GM12878 (cell line): ENCODE measurements around the gene SKAP1. TPM values are rescaled to one million over a fixed set of nuclear protein-coding genes. Genes with fewer than 3 reads are reported as not detected.
A peak's percentile ranks its signal among the peaks of the same experiment; 100 is the strongest.

Source experiments
- ATAC-seq: fragments of 200-7000 bp; cut with Tn5 transposase; 3 replicates; pipeline ENCODE4 v1.9.1; 2020; ENCODE audit warnings: mild to moderate bottlenecking, moderate library complexity
- BruUV-seq: library from RNA; stranded (reverse); fragments of 400-500 nt; replicated peaks from 2 replicates; lab custom pipeline; 2021; lab: Mats Ljungman, UMichigan
- CTCF ChIA-PET: fragments of 300-600 bp; sonication (Branson Sonifier 250); formaldehyde crosslinking; extraction: SDS; loops from one replicate; lab custom pipeline; 2021; ENCODE audit warnings: inconsistent platforms; lab: Yijun Ruan, JAX
- POLR2A ChIA-PET: fragments of 350-600 bp; formaldehyde crosslinking; extraction: SDS; loops from one replicate; lab custom pipeline; 2021; ENCODE audit warnings: inconsistent platforms; lab: Charles Lee
- RAD21 ChIA-PET: fragments of 300-600 bp; sonication (Branson Sonifier 250); formaldehyde crosslinking; loops from one replicate; lab custom pipeline; 2023; ENCODE audit warnings: antibody characterized with exemption; ENCODE audit not compliant: unreplicated experiment; lab: Charles Lee
- SMC1A ChIA-PET: fragments of 300-600 bp; sonication (Branson Sonifier 250); formaldehyde crosslinking; loops from one replicate; lab custom pipeline; 2023; ENCODE audit not compliant: unreplicated experiment, uncharacterized antibody; lab: Charles Lee
- DNase-seq: peaks from one replicate; pipeline ENCODE4 v3.0.0-alpha.2; 2011; ENCODE audit warnings: low read depth, low spot score
- FAIRE-seq: peaks from 3 replicates; lab custom pipeline; 2011; peaks lifted over from hg19 to GRCh38; lab: Jason Lieb, UNC
- H2AFZ ChIP-seq: 2 replicates; pipeline ENCODE4 v1.6.0; 2011; ENCODE audit warnings: low read depth, low read length, control low read depth; ENCODE audit not compliant: control insufficient read depth
- H3K27ac ChIP-seq: 2 replicates; pipeline ENCODE4 v1.5.1; 2011; ENCODE audit warnings: control low read depth; ENCODE audit not compliant: control insufficient read depth, insufficient read depth
- H3K27me3 ChIP-seq, 2 experiments: replicated peaks in 1 of 2; 2 replicates each; pipeline versions ENCODE4 v1.6.0 to v1.6.1; 2011; ENCODE audit warnings: low read length in 1 of 2; ENCODE audit not compliant: control insufficient read depth in 2 of 2, insufficient read depth in 2 of 2
- H3K36me3 ChIP-seq, 2 experiments: 2 replicates each; pipeline ENCODE4 v1.5.1; 2011; ENCODE audit warnings: low read length in 1 of 2; ENCODE audit not compliant: control insufficient read depth in 2 of 2, insufficient read depth in 2 of 2
- H3K4me1 ChIP-seq: 2 replicates; pipeline ENCODE4 v1.6.1; 2011; ENCODE audit warnings: mild to moderate bottlenecking, low read length, moderate library complexity, mixed read lengths; ENCODE audit not compliant: control insufficient read depth, insufficient read depth
- H3K4me2 ChIP-seq: 2 replicates; pipeline ENCODE4 v1.6.0; 2011; ENCODE audit warnings: control low read depth; ENCODE audit not compliant: control insufficient read depth, insufficient read depth
- H3K4me3 ChIP-seq: fragments of 200-600 bp; sonication (generic); 2 replicates; pipeline ENCODE4 v1.5.1; 2016
- H3K79me2 ChIP-seq: 2 replicates; pipeline ENCODE4 v1.6.0; 2011; ENCODE audit warnings: low read length; ENCODE audit not compliant: control insufficient read depth, insufficient read depth
- H3K9ac ChIP-seq: 2 replicates; pipeline ENCODE4 v1.8.0; 2011; ENCODE audit warnings: low read length, control low read depth, mixed read lengths; ENCODE audit not compliant: control insufficient read depth, insufficient read depth
- H3K9me3 ChIP-seq: replicated peaks from 3 replicates; pipeline ENCODE4 v1.5.1; 2011; ENCODE audit warnings: mild to moderate bottlenecking, low read length; ENCODE audit not compliant: control insufficient read depth, insufficient read depth
- H4K20me1 ChIP-seq: 2 replicates; pipeline ENCODE4 v1.6.0; 2011; ENCODE audit not compliant: control insufficient read depth, insufficient read depth
- CEBPB ChIP-seq, 2 experiments: fragments of 150-350 bp in 1 of 2; IDR thresholded peaks; 2 replicates each; pipeline ENCODE4 v1.6.1; 2012 to 2014; ENCODE audit warnings: low read depth in 2 of 2, low read length in 2 of 2, borderline replicate concordance in 1 of 2, inconsistent platforms in 1 of 2
- CHD1 ChIP-seq: IDR thresholded peaks from 2 replicates; pipeline ENCODE4 v1.6.1; 2012; ENCODE audit warnings: low read depth, low read length, improper control_type of control experiment
- DPF2 ChIP-seq: fragments of 450-650 bp; IDR thresholded peaks from 2 replicates; pipeline ENCODE4 v1.6.1; 2017; ENCODE audit warnings: mild to moderate bottlenecking
- GABPA ChIP-seq: IDR thresholded peaks from 2 replicates; pipeline ENCODE4 v1.6.1; 2014; ENCODE audit warnings: antibody characterized with exemption, low read depth, mild to moderate bottlenecking, inconsistent platforms
- HCFC1 ChIP-seq: fragments of 150-350 bp; IDR thresholded peaks from 2 replicates; pipeline ENCODE4 v1.6.1; 2014; ENCODE audit warnings: low read length
- IRF4 ChIP-seq: IDR thresholded peaks from 2 replicates; pipeline ENCODE4 v1.6.1; 2011; ENCODE audit warnings: low read depth, low read length
- KAT2A ChIP-seq: conservative IDR thresholded peaks from 2 replicates; pipeline ENCODE4 v1.6.1; 2011; ENCODE audit warnings: low read depth, low read length; ENCODE audit not compliant: control insufficient read depth
- MEF2A ChIP-seq: IDR thresholded peaks from 2 replicates; pipeline ENCODE4 v1.6.1; 2011; ENCODE audit warnings: low read depth, mild to moderate bottlenecking, low read length, moderate library complexity; ENCODE audit not compliant: insufficient read depth
- NBN ChIP-seq: fragments of 450-650 bp; IDR thresholded peaks from 2 replicates; pipeline ENCODE4 v1.6.1; 2016
- NRF1 ChIP-seq: conservative IDR thresholded peaks from 2 replicates; pipeline ENCODE4 v1.6.1; 2011; ENCODE audit warnings: mild to moderate bottlenecking, low read depth, low read length, improper control_type of control experiment
- TARDBP ChIP-seq: IDR thresholded peaks from 2 replicates; pipeline ENCODE4 v1.6.1; 2016; ENCODE audit warnings: borderline replicate concordance
- TCF7 ChIP-seq: IDR thresholded peaks from 2 replicates; pipeline ENCODE4 v1.6.1; 2014; ENCODE audit warnings: antibody characterized with exemption, borderline replicate concordance
- ZNF274 ChIP-seq: IDR thresholded peaks from one replicate; pipeline ENCODE4 v1.8.0; 2011; ENCODE audit not compliant: insufficient read length, insufficient read depth
- WGBS: methylation state at CpG from one replicate; pipeline ENCODE4 v1.1.6; 2016; ENCODE audit warnings: low lambda C conversion rate; ENCODE audit not compliant: insufficient replicate concordance, insufficient coverage; ENCODE audit errors: missing lambda C conversion rate; 5-methylcytosine and 5-hydroxymethylcytosine counted together
- in situ Hi-C: fragments of 300-500 bp; cut with MboI; formaldehyde crosslinking; loops from 9 replicates; pipeline ENCODE4 v1.14.3; 2018; ENCODE audit warnings: mixed read lengths
- intact Hi-C: fragments of 100-400 bp; cut with micrococcal nuclease; formaldehyde crosslinking; loops from one replicate; pipeline ENCODE4 v1.14.2; 2022; ENCODE audit not compliant: unreplicated experiment
- polyA plus RNA-seq, 11 experiments: library from polyadenylated mRNA; depleted of rRNA in 4 of 11; unstranded in 6 of 11; stranded (reverse) in 5 of 11; fragments of >200 nt; fragmentation: Nextera tagmentation in 4 of 11; fragmentation: Illumina TruSeq in 1 of 11; extraction: Ambion mirVana in 4 of 11; extraction: Trizol in 1 of 11; gene quantifications; 1 replicate in 1 of 11; 2 replicates in 10 of 11; pipeline versions ENCODE4 v1.2.1 to v1.2.3, GENCODE V29; 2011 to 2016; ENCODE audit warnings: inconsistent platforms in 2 of 11, missing spikeins in 2 of 11, low read depth in 1 of 11
- total RNA-seq, 4 experiments: library from RNA; depleted of rRNA in 3 of 4; stranded (reverse); fragments of >200 nt in 3 of 4; fragmentation: Illumina TruSeq in 1 of 4; extraction: Trizol in 1 of 4; gene quantifications; 2 replicates each; pipeline versions ENCODE4 v1.2.1 to v1.2.3, GENCODE V29; 2013 to 2021
- TF ChIP-seq, protein P1 (sequence below): IDR thresholded peaks from 2 replicates; pipeline ENCODE4 v1.6.1; 2011; ENCODE audit warnings: mild to moderate bottlenecking, low read depth, low read length, moderate library complexity; ENCODE audit not compliant: insufficient replicate concordance
- TF ChIP-seq, protein P2 (sequence below): fragments of 450-650 bp; formaldehyde crosslinking; IDR thresholded peaks from 2 replicates; pipeline ENCODE4 v1.4.0; 2020; ENCODE audit warnings: mild to moderate bottlenecking, moderate library complexity

The SKAP1 gene
- total and polyA plus RNA-seq, 10 of the 15 experiments (the other 5 are each of a cell fraction or from before 2014, with no cell fraction given), result 17.1 to 97.6 (median 35.9) TPM

DNA sequence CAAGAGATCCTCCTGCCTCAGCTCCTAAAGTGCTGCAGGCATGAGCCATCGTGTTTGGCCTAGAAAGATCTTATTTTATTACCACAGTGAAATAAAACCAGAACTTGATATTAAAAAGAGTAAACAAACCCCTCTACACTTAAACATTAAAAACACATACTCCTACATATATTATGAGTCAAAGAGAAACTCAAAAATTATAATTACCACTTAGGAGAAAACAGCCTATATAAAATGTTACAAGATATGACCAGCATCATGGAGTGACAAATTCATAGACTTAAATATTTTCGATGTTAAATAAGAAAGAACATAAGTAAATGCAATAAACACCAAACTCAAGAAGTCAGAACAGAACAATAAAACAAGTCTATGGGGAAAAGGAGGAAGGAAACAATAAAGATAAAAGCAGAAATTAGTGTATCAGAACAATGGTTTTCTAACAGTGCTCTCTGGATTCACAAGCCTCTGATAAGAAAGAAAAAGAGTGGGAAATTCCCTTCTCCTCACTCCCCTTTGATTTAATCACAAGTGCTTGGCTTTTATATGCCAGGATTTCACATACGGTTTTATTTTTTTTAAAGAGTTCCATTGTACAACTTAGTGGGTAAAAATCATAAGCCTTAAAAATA lies 23.0 kb downstream of the SKAP1 start:
- in situ Hi-C loops (no loop called here), intact Hi-C loops (no loop called here)
- Histone ChIP-seq H3K4me1 (peaks cover 5% of the 10 kb centered on the region; the same call in 1 of the 2 replicates), H4K20me1 (no peaks in the 10 kb centered on the region), H3K9ac (no peak overlapping the region), H3K27me3 (no peaks in the 10 kb centered on the region), H2AFZ (no peak overlapping the region), H3K27ac (0 out of 2 replicates have a peak overlapping the region, but pooled peaks have one; percentile 43), H3K36me3 (peaks cover 0 to 2% of the 10 kb centered on the region in 2 experiments; a peak in 3 of 4 replicates), H3K9me3 (no peaks in the 10 kb centered on the region; the same call in 2 of the 3 replicates), H3K4me3 (no peak overlapping the region), H3K79me2 (peaks cover 8% of the 10 kb centered on the region), H3K4me2 (no peak overlapping the region)
- ChIA-PET POLR2A (interaction anchor here (1.0 to 1.3 kb wide), 4 partner anchors 15 to 20 kb away, joined by 3 to 7 read pairs (median 3); no protein-coding TSS in a partner anchor), RAD21 (no interaction called here), CTCF (no interaction called here), SMC1A (interaction anchor here (0.7 to 2.3 kb wide), 3 partner anchors 14 to 32 kb away, joined by 3 to 9 read pairs (median 4); no protein-coding TSS in a partner anchor)
- 8% methylated on average over 3 of the region's 3 CpGs for WGBS
- TF ChIP-seq NRF1, result no peak
- TF ChIP-seq DPF2, result no peak
- no peak for TF ChIP-seq KAT2A
- no peak for TF ChIP-seq MEF2A
- TF ChIP-seq GABPA, result no peak
- TF ChIP-seq NBN, result no peak
- TF ChIP-seq CHD1, result no peak
- TF ChIP-seq TCF7, result no peak
- no peak for TF ChIP-seq CEBPB (IDR thresholded peaks at IDR 0.05; ENCODE audit: borderline replicate concordance in 1 of 2, low read depth in 2 of 2, low read length in 2 of 2)
- TF ChIP-seq, protein P1, sequence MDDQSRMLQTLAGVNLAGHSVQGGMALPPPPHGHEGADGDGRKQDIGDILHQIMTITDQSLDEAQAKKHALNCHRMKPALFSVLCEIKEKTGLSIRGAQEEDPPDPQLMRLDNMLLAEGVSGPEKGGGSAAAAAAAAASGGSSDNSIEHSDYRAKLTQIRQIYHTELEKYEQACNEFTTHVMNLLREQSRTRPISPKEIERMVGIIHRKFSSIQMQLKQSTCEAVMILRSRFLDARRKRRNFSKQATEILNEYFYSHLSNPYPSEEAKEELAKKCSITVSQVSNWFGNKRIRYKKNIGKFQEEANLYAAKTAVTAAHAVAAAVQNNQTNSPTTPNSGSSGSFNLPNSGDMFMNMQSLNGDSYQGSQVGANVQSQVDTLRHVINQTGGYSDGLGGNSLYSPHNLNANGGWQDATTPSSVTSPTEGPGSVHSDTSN, result no peak
- no peak for TF ChIP-seq HCFC1
- no peak for TF ChIP-seq IRF4
- TF ChIP-seq, protein P2, sequence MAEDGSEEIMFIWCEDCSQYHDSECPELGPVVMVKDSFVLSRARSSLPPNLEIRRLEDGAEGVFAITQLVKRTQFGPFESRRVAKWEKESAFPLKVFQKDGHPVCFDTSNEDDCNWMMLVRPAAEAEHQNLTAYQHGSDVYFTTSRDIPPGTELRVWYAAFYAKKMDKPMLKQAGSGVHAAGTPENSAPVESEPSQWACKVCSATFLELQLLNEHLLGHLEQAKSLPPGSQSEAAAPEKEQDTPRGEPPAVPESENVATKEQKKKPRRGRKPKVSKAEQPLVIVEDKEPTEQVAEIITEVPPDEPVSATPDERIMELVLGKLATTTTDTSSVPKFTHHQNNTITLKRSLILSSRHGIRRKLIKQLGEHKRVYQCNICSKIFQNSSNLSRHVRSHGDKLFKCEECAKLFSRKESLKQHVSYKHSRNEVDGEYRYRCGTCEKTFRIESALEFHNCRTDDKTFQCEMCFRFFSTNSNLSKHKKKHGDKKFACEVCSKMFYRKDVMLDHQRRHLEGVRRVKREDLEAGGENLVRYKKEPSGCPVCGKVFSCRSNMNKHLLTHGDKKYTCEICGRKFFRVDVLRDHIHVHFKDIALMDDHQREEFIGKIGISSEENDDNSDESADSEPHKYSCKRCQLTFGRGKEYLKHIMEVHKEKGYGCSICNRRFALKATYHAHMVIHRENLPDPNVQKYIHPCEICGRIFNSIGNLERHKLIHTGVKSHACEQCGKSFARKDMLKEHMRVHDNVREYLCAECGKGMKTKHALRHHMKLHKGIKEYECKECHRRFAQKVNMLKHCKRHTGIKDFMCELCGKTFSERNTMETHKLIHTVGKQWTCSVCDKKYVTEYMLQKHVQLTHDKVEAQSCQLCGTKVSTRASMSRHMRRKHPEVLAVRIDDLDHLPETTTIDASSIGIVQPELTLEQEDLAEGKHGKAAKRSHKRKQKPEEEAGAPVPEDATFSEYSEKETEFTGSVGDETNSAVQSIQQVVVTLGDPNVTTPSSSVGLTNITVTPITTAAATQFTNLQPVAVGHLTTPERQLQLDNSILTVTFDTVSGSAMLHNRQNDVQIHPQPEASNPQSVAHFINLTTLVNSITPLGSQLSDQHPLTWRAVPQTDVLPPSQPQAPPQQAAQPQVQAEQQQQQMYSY (CRISPR knock-in tag), result no peak
- no peak for TF ChIP-seq ZNF274
- no peak for TF ChIP-seq TARDBP
- DNase-seq (no peak), ATAC-seq (no peak; the same call in 2 of the 3 replicates), FAIRE-seq (no peak)
- no TSS peak for BruUV-seq
